NCI-H748 treated with DMSO at 0.1 percent for 48 hours (cell line): ENCODE data around the gene MBNL2.

ENCODE experiments used
- DNase-seq: peaks from one replicate; lab custom pipeline; 2025; lab: John Stamatoyannopoulos, UW

MBNL2 gene

DNA sequence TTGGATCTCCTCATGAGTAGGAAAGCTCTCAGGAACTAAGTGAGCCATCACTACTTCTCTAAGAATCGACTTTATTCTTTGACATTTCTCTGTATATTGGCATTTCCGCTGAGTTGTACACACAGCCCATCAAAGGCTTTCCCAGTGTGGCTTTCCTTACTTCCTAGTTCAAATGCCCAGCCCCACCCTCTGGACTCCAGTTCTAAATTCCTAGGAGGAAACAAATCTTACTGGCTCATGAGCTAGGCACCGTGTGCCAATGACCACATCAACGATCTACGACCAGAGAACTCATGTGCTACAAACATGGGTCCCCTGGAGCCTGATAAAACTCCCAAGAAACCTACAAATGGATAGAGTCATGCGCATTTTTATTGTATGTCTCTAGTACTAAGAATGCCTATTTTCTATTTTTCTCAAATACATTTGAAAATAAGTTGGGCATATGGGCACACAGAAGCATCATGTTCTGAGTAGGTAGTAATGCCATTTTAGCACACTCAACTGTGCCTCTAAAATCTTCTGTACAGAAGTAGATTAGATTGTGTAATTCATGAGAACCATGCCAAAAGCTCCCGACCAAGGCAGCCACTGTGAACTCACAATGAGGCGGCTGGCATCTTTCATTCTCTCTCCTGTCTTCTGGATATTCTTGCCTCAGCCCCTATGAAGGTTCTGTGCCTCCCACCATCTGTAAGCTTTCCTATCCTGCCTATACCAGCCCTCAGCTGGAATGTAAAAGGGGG is 201.3 kb downstream of the MBNL2 start:
- no peak for DNase-seq

DNA sequence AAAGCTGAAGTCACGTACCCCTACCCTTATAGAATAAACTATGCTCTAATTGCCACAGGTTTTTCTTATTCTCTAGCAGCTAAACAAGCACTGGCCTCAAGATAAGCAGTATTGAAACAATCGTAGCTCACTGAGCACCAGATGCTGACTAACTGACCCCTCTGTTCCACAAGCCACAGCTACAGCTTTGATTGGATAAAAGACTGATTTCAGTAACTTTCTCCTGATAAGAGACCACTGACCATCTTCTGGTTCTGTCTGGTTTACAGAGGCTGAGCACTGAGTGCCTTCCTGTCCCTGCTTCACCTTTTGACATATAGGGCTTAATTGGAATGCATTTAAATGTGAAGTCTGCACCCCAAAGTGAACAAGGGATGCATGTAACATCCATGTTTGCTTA is 203.5 kb downstream of the MBNL2 start:
- no peak for DNase-seq

DNA sequence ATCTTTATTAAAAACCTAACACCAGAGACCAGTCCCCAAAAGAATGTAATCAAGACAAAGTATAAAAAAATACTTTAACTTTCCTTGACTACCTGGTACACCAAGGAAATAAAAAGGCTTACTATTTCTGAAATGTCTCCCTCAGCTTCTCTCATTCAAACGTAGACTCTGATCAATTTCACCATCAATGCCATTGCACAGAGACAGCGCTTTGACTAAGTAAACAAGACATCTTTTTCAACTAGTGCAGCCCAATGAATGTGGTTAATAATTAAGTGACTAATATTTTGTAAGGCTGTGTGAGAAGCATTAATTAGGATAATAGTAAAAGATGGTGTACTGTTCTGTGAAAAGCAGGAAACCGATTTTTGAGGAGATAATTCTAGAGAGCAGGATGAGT is 204.6 kb downstream of the MBNL2 start:
- no peak for DNase-seq

DNA sequence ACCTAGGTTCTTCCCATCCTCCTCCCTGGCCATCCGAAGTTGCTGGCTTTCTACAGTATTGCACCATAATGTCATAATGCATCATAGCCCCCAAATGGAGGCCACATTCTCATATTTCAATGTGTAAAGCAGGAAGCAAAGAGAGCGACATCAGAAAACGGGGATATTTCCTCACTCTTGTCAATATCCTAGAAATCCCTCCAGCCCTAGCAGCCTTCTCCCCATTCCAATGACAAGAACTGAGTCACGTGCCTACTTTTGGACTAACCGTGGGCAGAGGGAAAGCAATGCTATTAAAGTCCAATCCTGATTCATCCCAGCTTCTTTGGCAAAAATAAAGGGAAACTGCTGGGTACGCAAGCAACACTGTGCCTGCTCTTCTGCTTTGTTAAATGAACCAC is 207.5 kb downstream of the MBNL2 start:
- DNase-seq = peak; percentile 53

DNA sequence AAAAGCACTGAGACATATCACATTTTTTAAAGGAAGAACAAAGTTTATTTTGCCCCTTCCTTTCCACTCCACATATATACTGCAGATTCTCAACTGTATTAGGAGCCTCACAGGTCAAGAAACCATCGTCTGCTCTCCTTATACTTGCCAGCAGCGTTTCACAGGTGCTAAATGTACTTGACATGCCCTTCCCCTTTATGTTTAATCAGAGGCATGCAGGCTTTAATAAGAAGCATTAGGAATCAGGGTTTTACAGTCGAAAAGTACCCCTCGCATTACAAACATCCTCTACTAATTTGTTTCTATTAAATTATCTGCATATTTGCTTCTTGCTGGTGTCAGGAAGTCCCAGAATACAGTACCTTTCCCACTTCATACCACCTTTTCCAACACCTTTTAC is 208.2 kb downstream of the MBNL2 start:
- DNase-seq = peak; percentile 37

DNA sequence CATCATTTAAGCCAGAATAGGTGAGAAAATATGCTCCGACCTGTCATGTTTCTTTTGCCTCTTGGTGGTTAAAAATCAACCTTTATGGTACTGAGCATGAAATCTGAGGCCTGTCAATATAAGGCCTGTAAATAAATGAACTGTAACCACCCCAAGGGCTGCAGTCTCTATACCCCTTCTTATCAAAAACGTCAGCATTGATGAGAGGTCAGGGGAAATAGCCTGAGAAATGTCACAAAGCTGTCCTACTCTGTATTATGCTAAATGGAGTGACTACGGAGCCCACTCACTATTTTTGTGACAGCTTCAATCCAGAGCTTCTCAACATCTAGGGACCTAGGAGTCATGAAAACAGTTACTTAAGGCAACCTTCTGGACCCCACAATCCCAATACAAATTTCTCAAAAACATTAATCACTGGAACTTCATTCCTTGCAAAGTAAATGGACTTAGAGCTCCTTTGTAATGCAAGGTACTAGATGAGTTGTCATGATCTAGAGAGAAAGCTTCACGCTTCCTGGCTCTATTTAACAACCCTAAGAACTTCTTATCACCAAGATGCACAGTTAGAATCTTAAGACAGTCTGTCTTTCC is 209.1 kb downstream of the MBNL2 start:
- no peak for DNase-seq

DNA sequence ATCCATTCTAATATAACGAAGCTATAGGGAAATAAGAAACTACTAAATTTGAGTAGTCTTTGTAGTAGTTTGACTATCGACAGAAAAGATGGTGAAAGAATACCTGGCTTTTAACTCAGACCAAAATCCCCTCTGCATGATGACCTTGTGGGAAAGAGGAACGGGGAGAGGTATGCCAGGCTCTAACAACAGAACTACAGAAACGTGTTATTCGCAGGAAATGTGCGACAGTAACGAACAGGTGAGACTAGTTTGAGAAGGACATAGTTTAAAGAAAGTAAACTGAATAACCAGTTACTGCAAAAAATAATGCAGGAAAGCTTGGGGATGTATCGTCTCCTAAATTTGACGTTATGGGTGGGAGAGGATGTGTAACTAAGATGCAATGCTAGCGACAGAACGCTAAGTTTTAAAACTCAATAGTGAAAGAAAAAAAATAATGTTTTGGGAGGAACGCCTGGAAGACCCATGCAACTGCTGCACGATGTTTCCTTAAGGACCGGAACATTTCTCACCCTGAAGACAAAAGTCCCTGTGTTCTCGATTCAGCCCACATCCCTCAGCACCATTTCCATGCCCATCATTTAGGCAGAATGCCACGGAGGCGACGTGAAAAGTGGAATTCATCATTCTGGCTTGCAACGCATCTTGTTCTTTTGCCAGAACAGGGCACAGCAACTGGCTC is 210.2 kb downstream of the MBNL2 start:
- peak; percentile 63 for DNase-seq

DNA sequence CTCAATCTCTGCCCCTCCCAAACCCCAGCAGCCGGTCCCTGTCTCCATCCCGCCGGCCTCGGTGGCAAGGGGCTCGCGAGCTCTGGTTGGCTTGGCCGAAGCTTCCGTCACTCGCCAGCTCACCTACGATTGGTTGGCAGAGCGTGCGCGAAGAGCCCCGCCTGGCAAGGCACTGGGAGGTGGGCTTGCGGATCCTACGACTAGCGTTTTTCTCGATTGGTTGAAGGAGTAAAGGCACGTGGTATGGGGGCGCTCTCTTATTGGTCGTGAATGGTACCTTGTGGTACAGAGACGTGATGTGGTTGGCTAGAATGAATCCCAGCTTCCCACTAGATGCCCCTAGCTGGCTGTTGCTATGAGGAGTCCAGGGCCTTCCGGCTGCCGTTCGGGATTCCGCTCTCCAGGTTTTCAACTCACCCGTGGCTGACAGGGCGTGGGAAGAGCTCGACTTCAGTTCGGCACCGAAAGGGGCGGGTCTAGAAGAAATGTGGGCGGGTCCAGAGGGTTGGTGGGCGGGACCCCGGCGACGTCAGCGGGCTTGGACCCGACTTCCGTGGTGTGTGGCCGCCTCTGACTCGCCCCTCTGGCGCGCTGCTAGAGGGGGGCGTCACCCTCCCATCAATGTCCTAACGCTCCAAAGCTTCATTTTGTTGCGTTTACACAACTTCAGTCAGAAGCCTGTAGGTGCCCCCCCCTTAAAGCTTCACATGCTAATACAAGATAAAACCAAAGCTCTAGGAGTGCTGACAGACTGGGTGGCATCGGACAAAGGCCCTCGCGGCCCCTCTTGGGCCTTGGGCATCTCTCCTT is 211.0 kb downstream of the MBNL2 start:
- peak; percentile 98 for DNase-seq

DNA sequence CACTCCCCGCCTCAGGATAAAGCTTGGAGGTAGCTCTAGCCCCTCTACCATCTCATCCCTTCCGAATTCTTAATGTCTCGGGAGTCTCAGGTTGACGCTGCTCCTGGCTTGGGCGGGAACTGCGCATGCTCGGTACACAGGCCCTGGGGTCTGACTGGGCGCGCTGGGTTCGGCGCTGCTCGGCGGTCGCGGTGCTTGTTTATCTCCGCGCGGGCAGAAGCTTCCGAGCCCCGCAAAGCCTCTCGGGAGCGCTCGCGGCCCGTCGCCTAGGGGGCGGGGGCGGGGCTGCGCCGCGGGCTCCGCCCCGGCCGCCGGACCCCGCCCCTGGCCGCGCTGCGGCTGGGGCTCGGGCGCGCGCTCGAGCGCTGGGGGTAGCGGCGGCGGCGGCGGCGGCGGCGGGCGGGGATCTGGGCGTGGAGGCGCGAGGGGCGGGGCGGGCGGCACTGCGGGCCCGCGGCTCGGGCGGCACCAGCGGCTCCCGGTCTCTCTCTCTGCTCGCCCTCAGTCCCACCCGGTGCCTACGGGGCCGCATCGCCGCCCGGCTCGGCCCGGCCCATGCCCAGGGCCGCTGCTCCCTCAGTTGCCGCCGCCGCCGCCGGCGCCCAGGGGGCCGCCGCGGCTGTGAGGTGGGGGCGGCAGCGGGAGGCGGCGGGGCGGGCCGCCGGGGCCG is 211.7 kb downstream of the MBNL2 start, which contains the start of gene RAP2A:
Gene RAP2A (plus strand): TSS at position 443 of the 670 bp plus-strand sequence. CDS start 302 bp downstream, outside the sequence.
- peak; percentile 70 for DNase-seq

DNA sequence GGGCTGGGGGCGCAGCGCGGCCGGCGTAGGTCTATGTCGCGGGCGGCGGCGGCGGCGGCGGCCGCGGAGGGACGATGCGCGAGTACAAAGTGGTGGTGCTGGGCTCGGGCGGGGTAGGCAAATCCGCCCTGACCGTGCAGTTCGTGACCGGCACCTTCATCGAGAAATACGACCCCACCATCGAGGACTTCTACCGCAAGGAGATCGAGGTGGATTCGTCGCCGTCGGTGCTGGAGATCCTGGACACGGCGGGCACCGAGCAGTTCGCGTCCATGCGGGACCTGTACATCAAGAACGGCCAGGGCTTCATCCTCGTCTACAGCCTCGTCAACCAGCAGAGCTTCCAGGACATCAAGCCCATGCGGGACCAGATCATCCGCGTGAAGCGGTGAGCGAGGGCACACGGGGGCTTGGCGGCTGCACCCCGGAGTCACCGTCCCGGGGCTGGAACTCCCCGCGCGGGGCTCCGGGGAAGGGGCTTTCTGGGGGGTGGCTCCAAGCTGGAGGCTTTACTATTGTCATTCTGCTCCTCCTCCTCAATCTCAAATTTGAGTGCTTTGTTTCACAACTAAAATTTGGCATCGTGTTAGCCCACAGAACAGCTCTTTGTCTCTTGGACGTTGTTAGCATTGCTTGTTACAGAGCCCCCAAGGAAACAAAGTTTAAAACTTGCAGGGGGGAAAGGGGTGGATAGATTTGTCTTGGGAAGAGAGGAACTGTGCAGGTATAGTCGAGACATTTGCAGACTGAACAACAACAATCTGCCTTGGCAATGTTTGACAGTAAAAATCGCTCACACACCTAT is 212.5 kb downstream of the MBNL2 start:
- no peak for DNase-seq

DNA sequence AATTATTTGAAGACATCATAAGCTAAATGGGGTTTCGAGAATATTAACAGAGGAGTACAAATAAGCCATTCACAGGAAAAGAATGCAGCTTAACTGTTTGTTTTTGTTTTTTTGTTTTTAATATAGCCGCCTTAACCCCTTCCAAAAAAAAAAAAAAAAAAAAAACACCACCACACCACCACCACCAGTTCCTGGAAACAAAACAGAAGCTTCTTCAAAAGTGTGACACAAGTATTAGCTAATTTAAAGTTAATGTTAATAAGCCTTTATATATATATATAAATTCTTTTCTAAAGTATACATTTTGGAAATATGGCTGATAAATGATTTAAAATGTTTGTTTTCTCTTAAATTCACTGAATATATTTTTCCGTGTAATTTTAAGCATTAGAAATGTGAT is 213.2 kb downstream of the MBNL2 start:
- no peak for DNase-seq

DNA sequence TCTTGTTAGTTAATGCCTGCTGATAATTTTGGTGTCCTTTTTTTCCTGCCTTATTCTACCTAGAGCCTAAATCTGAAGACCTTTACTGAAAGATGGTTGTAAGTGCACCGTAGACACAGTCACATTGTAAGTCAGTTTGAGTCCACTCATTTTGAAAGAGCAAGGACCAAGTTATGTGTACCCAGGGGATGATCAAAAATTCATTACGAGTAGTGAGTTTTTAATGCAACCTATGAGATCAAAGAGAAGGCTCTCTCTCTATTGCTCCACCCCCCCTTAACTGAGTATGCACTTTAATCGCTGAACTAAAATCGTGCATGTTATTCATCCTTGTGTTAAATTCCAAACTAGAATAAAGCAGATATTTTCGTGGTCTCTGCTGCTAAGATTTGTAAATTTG is 213.7 kb downstream of the MBNL2 start:
- no peak for DNase-seq

DNA sequence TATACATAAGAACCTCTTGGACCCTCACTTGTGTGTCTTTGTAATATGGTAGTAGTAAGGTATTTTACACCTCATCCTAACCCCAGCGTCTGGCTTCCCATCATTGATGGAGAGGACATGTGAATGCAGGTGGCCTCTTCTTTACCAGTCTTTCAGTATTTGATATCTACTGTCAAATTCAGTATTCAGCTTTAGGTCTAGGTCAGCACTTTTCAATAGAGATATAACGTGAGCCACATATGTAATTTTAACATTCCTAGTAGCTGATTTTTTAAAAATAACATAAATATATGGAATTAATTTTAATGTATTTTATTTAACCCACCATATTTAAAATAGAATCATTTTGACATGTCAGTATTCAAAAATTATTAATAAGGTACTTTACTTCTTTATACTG is 214.7 kb downstream of the MBNL2 start:
- no peak for DNase-seq

DNA sequence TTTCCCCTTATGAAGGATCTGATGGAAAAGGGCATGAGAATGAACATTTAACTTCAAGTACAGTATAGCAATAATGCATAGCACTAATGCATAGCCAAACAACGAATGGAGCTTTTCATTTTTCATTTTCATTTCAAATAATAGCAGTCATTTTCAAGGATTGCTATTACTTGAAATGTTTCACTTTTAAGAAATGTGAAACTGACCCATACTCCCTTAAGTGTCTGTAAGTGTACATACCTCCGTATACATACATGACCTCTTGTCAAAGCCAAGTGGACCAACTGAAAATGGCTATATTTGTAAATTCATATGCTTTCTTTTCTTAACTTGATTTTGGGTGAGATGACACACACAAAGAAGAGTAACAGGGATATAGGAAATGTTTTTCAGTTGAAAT is 215.6 kb downstream of the MBNL2 start:
- no peak for DNase-seq

DNA sequence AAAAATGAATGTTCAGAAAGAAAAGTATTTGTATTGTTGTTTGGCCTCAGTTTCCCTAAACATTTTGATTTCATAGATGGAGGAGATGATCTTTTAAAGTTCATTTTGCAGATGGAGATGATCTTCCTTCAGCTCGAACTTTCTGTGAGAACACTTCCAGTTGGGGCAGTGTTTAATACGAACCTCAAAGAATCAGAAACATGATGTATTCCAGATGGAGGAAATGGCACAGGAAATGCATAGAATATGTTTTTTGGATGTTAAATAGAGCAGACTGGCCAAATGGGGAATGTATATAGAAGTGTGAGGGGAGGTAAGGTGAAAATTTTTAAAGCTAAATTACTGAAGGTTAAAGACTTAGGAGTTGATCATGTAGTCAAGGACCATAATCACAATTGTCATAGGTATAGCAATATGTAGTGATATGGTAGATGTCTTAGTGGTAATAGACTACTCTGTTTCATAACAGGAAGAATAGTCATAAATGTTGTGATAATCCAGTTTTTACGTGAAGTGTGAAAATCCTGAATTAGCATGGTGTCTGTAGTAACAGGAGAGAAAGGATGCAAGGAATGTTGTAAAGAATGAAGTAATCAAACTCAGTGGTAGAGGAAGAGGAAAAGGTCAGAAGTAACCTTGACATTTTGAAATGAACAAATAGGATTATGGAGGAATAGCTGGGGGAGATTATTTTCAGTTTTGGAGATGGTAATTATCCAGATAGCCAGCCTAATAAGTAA is 216.9 kb downstream of the MBNL2 start:
- DNase-seq = no peak

DNA sequence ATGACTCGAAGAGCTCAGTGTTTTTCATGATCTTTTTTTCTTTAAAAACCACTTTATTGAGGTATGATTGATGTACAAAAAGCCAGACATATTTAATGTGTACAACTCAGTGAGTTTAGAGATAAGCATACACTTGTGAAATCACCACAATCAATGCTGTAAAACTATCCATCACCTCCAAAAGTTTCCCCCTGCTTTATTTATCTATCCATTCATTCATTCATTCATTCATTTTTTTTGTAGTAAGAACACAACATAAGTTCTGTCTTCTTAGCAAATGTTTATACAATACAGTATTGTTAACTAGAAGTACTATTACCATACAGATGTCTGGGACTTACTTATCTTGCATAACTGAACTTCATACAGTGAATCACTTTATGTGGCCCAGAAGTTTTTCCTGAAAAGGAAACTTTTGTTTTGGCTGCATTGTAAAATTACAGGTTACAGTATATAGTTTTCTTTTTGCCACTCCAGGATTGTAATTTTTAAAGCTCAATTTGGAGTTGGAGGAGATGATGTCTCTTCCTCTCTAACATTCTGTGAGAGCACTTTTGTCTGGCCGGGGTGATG is 218.6 kb downstream of the MBNL2 start:
- no peak for DNase-seq

DNA sequence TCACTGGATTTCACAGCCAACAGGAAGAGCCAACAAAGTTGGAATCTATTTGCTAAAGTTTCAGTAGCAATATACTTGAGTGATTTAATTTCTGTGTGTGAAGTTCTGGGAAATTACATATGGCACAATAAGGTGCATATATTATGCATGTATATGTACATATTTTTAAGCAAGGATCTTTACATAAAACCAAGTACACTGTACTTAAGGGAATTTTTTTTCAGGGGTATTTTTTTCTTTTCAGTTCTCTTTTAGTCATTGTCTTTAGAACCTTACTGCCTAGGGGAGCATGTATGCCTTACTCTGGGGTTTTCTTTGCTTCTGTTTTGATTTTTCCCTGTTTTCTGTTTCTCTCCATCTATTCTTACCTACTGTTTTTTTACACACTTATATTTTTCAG is 219.2 kb downstream of the MBNL2 start:
- DNase-seq = no peak
